Measurements from ENCODE around the gene MAP3K20. TPM values are rescaled to one million over a fixed set of nuclear protein-coding genes. Genes with fewer than 3 reads are reported as not detected.

The MAP3K20 gene
- total and polyA plus RNA-seq, 9 donors = 38.6 to 127 (median 88.4) TPM

DNA sequence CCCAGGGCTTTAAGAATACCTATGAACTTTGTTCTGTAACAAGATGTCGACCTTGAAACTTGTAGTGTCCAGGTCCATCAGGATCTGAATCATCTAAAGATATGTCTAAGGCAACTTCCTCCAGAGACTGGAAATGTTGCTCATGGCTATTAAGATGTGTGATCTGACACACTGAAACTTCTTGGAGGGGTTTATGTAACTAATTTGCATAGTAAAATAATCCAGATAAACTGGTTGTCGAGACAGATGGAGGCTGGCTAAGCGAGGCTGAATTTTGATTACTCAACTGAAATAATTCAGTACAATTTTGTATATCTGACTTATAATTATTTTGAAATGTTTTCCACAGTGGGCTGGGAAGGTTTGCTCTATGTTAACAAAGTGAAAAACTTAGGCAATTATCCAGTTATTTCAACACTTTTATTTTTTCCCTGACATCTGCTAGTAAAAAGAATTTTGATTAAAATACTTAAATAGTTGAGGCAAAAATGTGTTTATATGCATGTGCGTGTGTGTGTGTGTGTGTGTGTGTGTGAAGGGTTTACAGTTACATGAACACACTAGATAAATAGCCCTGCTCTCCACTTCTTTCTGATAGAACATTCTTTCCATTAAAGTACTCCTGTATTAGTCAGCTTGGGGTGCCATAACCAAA is 11.4 kb upstream of the MAP3K20 start:
- Histone ChIP-seq H3K27me3 (no peaks in the 10 kb centered on the region), H3K9me3 (no peaks in the 10 kb centered on the region), H3K27ac (no peak overlapping the region), H3K4me3 (no peak overlapping the region), H3K4me1 (ENCODE audit: insufficient read depth) (no peaks in the 10 kb centered on the region), H3K36me3 (no peaks in the 10 kb centered on the region)
- no peak for TF ChIP-seq CTCF (IDR thresholded peaks at IDR 0.05)
- TF ChIP-seq EP300 (IDR thresholded peaks at IDR 0.05) = no peak
- TF ChIP-seq POLR2A (IDR thresholded peaks at IDR 0.05) = no peak
- 36 to 43% (median 38%) methylated on average over 4 of the region's 4 CpGs for WGBS, 3 donors
- intact Hi-C loops (cut with DNase I) = no loop called here
- peak in 1 of 5 donors; percentile 49 for DNase-seq

DNA sequence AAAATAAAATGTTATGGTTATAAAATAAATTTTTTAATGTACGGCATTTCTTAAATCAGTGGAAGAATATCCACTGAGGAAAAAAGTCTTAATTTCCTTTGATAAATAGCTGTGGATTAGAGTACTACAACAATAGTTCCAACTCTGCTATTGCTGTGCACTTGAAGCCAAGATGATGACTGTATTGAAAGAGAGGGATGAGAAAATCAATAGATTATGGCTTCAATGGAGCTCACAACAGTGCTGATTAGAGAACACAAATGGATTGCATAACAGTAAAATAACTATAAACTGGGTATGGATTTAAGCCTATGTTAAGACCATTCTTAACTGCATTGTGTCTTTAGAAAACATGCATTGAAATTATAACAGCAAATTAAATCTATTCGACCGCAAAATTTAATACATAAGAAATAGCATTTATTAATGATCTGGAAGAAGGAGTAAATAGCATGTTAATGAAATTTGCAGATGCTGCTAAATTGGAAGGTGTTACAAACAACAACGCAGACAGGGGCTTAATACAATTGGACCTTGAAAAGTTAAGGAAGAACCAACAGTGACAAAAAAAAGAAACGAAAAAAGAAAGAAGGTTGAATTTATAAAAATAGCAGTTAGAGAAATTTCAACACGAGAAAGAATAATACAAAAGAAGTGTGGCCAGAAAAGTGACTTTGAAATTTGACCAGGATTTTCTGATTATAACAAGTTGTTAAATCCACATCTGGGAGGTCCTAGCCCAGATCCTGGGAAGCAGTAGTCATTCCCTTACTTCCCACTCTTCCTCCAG is 8.6 kb upstream of the MAP3K20 start:
- no peak for DNase-seq
- no peaks in the 10 kb centered on the region for H3K27me3 ChIP-seq
- no peak overlapping the region for H3K27ac ChIP-seq
- TF ChIP-seq EP300 (IDR thresholded peaks at IDR 0.05) (no peak), CTCF (IDR thresholded peaks at IDR 0.05) (no peak), POLR2A (IDR thresholded peaks at IDR 0.05) (no peak)
- no peak overlapping the region for H3K4me3 ChIP-seq
- H3K36me3 ChIP-seq = no peaks in the 10 kb centered on the region
- 88 to 94% (median 93%) methylated on average over 6 of the region's 6 CpGs for WGBS, 3 donors
- H3K9me3 ChIP-seq = no peaks in the 10 kb centered on the region
- intact Hi-C loops (cut with DNase I) = no loop called here
- H3K4me1 ChIP-seq (ENCODE audit: insufficient read depth) = no peaks in the 10 kb centered on the region

DNA sequence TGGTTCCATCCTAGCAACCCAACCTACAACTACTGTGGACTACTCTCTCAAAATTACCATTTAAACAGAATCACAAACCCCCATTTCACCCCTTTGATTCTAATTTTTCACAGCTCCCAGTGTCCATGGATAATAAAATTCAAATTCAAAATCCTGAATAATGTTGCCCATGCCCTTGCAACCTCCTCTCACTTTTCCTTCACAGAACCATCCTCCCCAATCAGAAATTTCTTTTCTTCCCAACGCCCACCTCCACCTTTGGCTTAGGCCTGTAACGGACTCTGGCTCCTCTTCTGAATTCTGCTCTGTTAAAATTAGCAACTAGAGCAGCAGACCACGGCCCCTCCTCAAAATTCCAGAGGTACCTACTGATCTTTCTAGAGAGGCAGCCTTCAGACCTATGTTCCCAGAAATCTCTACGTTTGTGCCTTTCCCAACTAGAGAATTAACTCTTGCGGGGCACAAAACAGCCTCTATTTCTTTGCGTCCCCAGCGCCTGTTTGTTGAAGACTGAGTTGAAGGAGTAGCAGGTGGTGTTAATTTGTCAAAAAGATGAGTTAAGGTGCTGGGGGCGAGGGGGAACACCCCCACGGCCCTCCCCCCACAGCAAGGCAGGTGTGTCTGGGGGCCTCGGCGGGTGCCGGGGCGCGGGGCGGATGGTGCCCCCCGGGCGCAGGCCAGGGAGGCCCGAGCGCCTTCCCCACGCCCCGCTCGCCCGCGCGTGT is 428 bp upstream of the MAP3K20 start:
- TF ChIP-seq POLR2A (IDR thresholded peaks at IDR 0.05) (no peak), EP300 (IDR thresholded peaks at IDR 0.05) (no peak), CTCF (IDR thresholded peaks at IDR 0.05) (no peak)
- Histone ChIP-seq H3K4me3 (peak overlapping the region; percentile 69), H3K27ac (peak overlapping the region; percentile 99 to 100), H3K36me3 (no peaks in the 10 kb centered on the region), H3K27me3 (no peaks in the 10 kb centered on the region), H3K4me1 (ENCODE audit: insufficient read depth) (peaks cover 3% of the 10 kb centered on the region), H3K9me3 (no peaks in the 10 kb centered on the region)
- no peak for DNase-seq
- 3 to 5% (median 4%) methylated on average over 23 to 25 of the region's 25 CpGs for WGBS, 3 donors
- intact Hi-C loops (cut with DNase I) = loop anchor here in 2 of 4 donors (5.0 kb wide), 1 partner anchor 132 kb away; no protein-coding TSS in a partner anchor

- Histone ChIP-seq H3K9me3 (no peaks in the 10 kb centered on the region), H3K4me1 (ENCODE audit: insufficient read depth) (peaks cover 5% of the 10 kb centered on the region), H3K27ac (peak overlapping the region; percentile 99 to 100), H3K36me3 (no peaks in the 10 kb centered on the region), H3K27me3 (no peaks in the 10 kb centered on the region), H3K4me3 (peak overlapping the region; percentile 69)
- no peak for TF ChIP-seq POLR2A (IDR thresholded peaks at IDR 0.05)
- TF ChIP-seq CTCF (IDR thresholded peaks at IDR 0.05) = no peak
- TF ChIP-seq EP300 (IDR thresholded peaks at IDR 0.05) = no peak
- peak; percentile 50 to 70 (median 65) for DNase-seq
- WGBS, 3 donors = 1% methylated on average over 27 of the region's 27 CpGs
- intact Hi-C loops (cut with DNase I) = loop anchor here in 3 of 4 donors (2.0 to 5.0 kb wide), 2 partner anchors 131 to 134 kb away; no protein-coding TSS in a partner anchor
Measured at GRCh38 chr2:173076581-173077345, 1.1 kb downstream of the MAP3K20 start.
